ENCODE results near the gene UBE3D.

DNA sequence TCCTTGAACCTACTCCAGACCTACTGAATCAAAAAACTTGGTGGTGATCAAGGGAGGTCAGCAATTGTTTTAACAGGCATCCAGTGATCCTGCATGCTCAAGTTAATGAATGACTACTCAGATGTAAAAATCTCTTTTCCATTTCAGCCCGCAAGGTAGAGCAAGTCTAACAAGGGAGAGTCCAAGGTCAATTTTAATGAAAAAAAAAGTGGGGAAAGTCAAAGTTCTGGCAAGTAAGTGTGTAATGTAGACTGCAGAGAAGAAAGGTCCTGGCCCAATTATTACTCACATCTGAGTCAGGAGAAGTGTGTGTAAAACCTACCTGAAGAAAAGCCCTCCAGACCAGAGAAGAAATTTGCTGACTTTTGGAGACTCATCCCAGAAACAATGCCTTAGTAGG, 193.5 kb downstream of the UBE3D start:
- TF ChIP-seq, protein P1, sequence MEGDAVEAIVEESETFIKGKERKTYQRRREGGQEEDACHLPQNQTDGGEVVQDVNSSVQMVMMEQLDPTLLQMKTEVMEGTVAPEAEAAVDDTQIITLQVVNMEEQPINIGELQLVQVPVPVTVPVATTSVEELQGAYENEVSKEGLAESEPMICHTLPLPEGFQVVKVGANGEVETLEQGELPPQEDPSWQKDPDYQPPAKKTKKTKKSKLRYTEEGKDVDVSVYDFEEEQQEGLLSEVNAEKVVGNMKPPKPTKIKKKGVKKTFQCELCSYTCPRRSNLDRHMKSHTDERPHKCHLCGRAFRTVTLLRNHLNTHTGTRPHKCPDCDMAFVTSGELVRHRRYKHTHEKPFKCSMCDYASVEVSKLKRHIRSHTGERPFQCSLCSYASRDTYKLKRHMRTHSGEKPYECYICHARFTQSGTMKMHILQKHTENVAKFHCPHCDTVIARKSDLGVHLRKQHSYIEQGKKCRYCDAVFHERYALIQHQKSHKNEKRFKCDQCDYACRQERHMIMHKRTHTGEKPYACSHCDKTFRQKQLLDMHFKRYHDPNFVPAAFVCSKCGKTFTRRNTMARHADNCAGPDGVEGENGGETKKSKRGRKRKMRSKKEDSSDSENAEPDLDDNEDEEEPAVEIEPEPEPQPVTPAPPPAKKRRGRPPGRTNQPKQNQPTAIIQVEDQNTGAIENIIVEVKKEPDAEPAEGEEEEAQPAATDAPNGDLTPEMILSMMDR (tag by site-specific recombination; IDR thresholded peaks at IDR 0.05), result no peak
- no peak for TF ChIP-seq ZNF274 (IDR thresholded peaks at IDR 0.05; ENCODE audit: low read length)
- TF ChIP-seq ZNF274 (tag by site-specific recombination; IDR thresholded peaks at IDR 0.05; ENCODE audit: borderline replicate concordance), result no peak
- no peak for TF ChIP-seq YY1 (tag by site-specific recombination; IDR thresholded peaks at IDR 0.05)
- TF ChIP-seq, protein P2, sequence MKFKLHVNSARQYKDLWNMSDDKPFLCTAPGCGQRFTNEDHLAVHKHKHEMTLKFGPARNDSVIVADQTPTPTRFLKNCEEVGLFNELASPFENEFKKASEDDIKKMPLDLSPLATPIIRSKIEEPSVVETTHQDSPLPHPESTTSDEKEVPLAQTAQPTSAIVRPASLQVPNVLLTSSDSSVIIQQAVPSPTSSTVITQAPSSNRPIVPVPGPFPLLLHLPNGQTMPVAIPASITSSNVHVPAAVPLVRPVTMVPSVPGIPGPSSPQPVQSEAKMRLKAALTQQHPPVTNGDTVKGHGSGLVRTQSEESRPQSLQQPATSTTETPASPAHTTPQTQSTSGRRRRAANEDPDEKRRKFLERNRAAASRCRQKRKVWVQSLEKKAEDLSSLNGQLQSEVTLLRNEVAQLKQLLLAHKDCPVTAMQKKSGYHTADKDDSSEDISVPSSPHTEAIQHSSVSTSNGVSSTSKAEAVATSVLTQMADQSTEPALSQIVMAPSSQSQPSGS (tag by site-specific recombination; IDR thresholded peaks at IDR 0.05; ENCODE audit: low read depth), result no peak
- no peak for TF ChIP-seq ZNF621 (tag by site-specific recombination; IDR thresholded peaks at IDR 0.05)
- TF ChIP-seq, protein P3, sequence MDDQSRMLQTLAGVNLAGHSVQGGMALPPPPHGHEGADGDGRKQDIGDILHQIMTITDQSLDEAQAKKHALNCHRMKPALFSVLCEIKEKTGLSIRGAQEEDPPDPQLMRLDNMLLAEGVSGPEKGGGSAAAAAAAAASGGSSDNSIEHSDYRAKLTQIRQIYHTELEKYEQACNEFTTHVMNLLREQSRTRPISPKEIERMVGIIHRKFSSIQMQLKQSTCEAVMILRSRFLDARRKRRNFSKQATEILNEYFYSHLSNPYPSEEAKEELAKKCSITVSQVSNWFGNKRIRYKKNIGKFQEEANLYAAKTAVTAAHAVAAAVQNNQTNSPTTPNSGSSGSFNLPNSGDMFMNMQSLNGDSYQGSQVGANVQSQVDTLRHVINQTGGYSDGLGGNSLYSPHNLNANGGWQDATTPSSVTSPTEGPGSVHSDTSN (CRISPR knock-in tag; IDR thresholded peaks at IDR 0.05), result no peak
- TF ChIP-seq ZNF140 (tag by site-specific recombination; IDR thresholded peaks at IDR 0.05), result no peak
- TF ChIP-seq WT1 (tag by site-specific recombination; IDR thresholded peaks at IDR 0.05), result no peak
- no peak for TF ChIP-seq ZNF175 (tag by site-specific recombination; IDR thresholded peaks at IDR 0.05)
- TF ChIP-seq ZNF558 (tag by site-specific recombination; IDR thresholded peaks at IDR 0.05), result no peak
- TF ChIP-seq, protein P4, sequence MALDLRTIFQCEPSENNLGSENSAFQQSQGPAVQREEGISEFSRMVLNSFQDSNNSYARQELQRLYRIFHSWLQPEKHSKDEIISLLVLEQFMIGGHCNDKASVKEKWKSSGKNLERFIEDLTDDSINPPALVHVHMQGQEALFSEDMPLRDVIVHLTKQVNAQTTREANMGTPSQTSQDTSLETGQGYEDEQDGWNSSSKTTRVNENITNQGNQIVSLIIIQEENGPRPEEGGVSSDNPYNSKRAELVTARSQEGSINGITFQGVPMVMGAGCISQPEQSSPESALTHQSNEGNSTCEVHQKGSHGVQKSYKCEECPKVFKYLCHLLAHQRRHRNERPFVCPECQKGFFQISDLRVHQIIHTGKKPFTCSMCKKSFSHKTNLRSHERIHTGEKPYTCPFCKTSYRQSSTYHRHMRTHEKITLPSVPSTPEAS (tag by site-specific recombination; IDR thresholded peaks at IDR 0.05), result no peak
- TF ChIP-seq ZNF23 (tag by site-specific recombination; IDR thresholded peaks at IDR 0.05; ENCODE audit: borderline replicate concordance), result no peak
- no peak for TF ChIP-seq ZNF416 (tag by site-specific recombination; IDR thresholded peaks at IDR 0.05)
- no peak for TF ChIP-seq ZNF223 (tag by site-specific recombination; IDR thresholded peaks at IDR 0.05)

Data from HEK293 (cell line).